Measurements from ENCODE around the gene SORCS1.

- TF ChIP-seq CTCF (IDR thresholded peaks at IDR 0.05 in 2 of 3, conservative IDR thresholded peaks at IDR 0.05 in 1 of 3; ENCODE audit: borderline replicate concordance in 1 of 3, insufficient read depth in 1 of 3, low read depth in 2 of 3, low read length in 2 of 3) (no peak), SRF (IDR thresholded peaks at IDR 0.05; ENCODE audit: low read depth) (no peak), POLR2AphosphoS5 (IDR thresholded peaks at IDR 0.05; ENCODE audit: low read depth, low read length) (no peak), EZH2 (IDR thresholded peaks at IDR 0.05) (no peak)
Observed at GRCh38 chr10:107213861-107214260, 49.4 kb upstream of the SORCS1 start.

Measured in HCT116 (cell line).